BJ (cell line): ENCODE measurements around the gene SWT1. TPM values are rescaled to one million over a fixed set of nuclear protein-coding genes. Genes with fewer than 3 reads are reported as not detected.
A peak's percentile ranks its signal among the peaks of the same experiment; 100 is the strongest.
"Not testable (repeated sequence)": the region's sequence is repeated elsewhere in the genome, so short reads cannot be mapped to it uniquely, and the experiment has no call there.

Source experiments
- CTCF ChIA-PET: fragments of 350-600 bp; formaldehyde crosslinking; extraction: SDS; loops from one replicate; lab custom pipeline; 2021; ENCODE audit warnings: antibody characterized with exemption, inconsistent platforms; lab: Yijun Ruan, JAX
- POLR2A ChIA-PET: fragments of 300-600 bp; sonication (Branson Sonifier 250); formaldehyde crosslinking; extraction: SDS; loops from one replicate; lab custom pipeline; 2021; ENCODE audit warnings: antibody characterized with exemption; lab: Charles Lee
- DNase-seq: peaks from one replicate; pipeline ENCODE4 v3.0.0-alpha.2; 2011; ENCODE audit warnings: low read depth
- H3K27me3 ChIP-seq: 2 replicates; pipeline ENCODE4 v1.6.0; 2011; ENCODE audit warnings: low read length; ENCODE audit not compliant: control insufficient read depth, insufficient read depth
- H3K36me3 ChIP-seq: 2 replicates; pipeline ENCODE4 v1.5.1; 2011; ENCODE audit warnings: low read length; ENCODE audit not compliant: control insufficient read depth, insufficient read depth
- H3K4me3 ChIP-seq: 2 replicates; pipeline ENCODE4 v1.5.1; 2011; ENCODE audit warnings: low read depth, mild to moderate bottlenecking, control low read depth, low read length
- polyA plus RNA-seq: library from polyadenylated mRNA; depleted of rRNA; stranded (reverse); fragments of >200 nt; gene quantifications from 2 replicates; pipeline ENCODE4 v1.2.3, GENCODE V29; 2011
- TF ChIP-seq, protein P1 (sequence below): IDR thresholded peaks from 2 replicates; pipeline ENCODE4 v1.5.1; 2011; ENCODE audit warnings: low read depth, mild to moderate bottlenecking, control low read depth, inconsistent platforms, low read length, moderate library complexity; ENCODE audit not compliant: insufficient read depth

Gene SWT1
- polyA plus RNA-seq, 1 experiment: 0.78 TPM

DNA sequence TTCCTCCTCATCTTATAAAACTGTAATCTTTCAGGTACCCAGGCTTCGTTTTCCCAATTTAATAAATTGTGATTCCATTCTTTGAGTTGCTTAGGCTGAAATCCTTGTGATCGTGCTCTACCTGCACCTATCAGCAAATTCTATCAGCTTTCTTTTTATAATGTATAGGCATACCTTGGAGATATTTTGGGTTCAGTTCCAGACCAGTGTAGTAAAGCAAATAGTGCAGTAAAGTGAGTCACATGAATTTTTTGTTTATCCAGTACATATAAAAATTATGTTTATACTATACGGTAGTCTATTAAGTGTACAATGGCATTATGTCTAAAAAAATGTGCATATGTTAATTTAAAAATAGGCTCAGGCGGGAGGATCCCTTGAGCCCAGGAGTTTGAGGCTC, 5.5 kb downstream of the SWT1 start:
- TF ChIP-seq, protein P1, sequence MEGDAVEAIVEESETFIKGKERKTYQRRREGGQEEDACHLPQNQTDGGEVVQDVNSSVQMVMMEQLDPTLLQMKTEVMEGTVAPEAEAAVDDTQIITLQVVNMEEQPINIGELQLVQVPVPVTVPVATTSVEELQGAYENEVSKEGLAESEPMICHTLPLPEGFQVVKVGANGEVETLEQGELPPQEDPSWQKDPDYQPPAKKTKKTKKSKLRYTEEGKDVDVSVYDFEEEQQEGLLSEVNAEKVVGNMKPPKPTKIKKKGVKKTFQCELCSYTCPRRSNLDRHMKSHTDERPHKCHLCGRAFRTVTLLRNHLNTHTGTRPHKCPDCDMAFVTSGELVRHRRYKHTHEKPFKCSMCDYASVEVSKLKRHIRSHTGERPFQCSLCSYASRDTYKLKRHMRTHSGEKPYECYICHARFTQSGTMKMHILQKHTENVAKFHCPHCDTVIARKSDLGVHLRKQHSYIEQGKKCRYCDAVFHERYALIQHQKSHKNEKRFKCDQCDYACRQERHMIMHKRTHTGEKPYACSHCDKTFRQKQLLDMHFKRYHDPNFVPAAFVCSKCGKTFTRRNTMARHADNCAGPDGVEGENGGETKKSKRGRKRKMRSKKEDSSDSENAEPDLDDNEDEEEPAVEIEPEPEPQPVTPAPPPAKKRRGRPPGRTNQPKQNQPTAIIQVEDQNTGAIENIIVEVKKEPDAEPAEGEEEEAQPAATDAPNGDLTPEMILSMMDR: no peak
- ChIA-PET CTCF (interaction anchor here (1.2 kb wide), 1 partner anchor 357 kb away, joined by 3 read pairs; no protein-coding TSS in a partner anchor), POLR2A (no interaction called here)
- H3K36me3 ChIP-seq: no peaks in the 10 kb centered on the region
- H3K4me3 ChIP-seq: no peak overlapping the region
- no peak for DNase-seq
- no peaks in the 10 kb centered on the region for H3K27me3 ChIP-seq

DNA sequence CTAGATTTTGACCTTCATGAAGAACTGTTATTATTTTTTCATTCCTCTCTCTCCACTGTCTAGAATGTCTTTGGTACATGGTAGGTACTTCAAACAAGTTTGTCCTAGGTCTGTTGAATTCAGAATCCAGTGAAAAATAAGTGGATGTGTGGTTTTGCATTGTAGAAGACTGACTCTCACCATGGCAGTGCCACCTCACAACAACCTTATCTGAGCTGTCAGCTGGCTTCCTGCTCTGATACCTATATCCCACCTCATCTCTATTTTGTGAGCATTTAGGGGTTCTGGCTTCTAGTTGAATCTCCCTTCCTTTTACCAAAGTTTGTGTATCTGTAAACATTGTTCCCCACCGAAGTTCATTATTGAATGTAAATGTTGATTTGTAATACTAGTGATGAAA, 9.1 kb downstream of the SWT1 start:
- DNase-seq: no peak
- ChIA-PET CTCF (interaction anchor here (4.9 kb wide), 1 partner anchor 9 kb away, joined by 40 read pairs; the partner anchor contains the start of genes SWT1 and TRMT1L), POLR2A (no interaction called here)
- Histone ChIP-seq H3K36me3 (no peaks in the 10 kb centered on the region), H3K27me3 (no peaks in the 10 kb centered on the region), H3K4me3 (no peak overlapping the region)
- TF ChIP-seq, protein P1: no peak

DNA sequence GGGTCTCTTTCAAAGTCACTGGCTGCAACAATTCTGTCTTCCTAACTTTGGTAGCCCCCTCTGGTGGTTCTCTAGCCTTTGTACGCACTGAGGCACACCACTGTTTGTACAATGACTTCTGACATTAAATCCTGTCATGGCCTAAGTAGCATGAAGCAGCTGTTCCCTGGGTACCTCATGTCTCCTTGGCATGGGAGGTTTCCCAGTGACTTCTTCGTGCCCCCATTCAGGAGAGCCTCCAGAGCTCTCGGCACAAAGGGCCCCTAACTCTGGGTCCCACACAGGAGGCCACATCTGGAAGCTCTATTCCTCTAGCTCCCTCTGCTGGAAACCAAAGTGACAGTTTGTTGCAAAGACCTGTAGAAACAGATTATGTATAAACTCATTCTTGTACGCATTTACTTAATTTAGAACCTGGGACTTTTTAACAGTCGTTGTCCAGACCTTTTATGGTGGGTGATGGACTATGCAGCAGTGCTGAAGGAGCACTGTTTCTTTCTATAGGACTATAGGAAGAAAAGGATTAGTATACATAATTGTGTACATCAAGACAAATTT, 13.4 kb downstream of the SWT1 start:
- POLR2A ChIA-PET: no interaction called here
- no peak for DNase-seq
- Histone ChIP-seq H3K36me3 (no peaks in the 10 kb centered on the region), H3K27me3 (no peaks in the 10 kb centered on the region), H3K4me3 (no peak overlapping the region)
- TF ChIP-seq, protein P1: peak; percentile 81
- CTCF ChIA-PET: interaction anchor here (0.6 to 4.9 kb wide), 35 partner anchors 9 to 524 kb away, joined by 3 to 68 read pairs (median 5); partner anchors contain the start of genes NIBAN1, RNF2, SWT1 and TRMT1L

DNA sequence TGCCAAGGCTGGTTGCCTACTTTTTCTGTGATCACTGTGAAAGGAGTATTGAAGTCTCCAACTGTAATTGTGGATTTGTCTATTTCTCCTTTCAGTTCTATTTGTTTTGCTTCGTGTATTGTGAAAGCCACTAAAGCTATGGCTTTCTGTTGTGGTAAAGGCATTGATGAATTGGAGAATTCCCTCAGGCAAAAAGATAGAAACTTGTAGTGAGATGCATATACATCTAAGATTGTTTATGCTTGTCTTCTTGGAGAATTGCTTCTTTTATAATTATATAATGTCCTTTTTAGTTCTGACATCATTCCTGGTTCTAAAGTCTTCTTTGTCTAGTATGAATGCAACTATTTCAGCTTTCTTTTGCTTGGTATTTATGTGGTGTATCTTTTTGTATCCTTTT, 36.8 kb downstream of the SWT1 start:
- CTCF ChIA-PET: no interaction called here
- Histone ChIP-seq H3K27me3 (no peaks in the 10 kb centered on the region), H3K36me3 (no peaks in the 10 kb centered on the region), H3K4me3 (no peak overlapping the region)
- TF ChIP-seq, protein P1: no peak
- no peak for DNase-seq
- POLR2A ChIA-PET: no interaction called here

DNA sequence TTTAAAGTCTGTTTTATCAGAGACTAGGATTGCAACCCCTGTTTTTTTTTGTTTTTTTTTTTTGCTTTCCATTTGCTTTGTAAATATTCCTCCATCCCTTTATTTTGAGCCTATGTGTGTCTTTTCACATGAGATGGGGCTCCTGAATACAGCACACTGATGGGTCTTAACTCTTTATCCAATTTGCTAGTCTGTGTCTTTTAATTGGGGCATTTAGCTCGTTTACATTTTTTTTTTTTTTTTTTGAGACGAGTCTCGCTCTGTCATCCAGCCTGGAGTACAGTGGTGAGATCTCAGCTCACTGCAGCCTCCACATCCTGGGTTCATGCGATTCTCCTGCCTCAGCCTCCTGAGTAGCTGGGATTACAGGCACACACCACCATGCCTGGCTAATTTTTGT, 41.7 kb downstream of the SWT1 start:
- DNase-seq, H3K36me3 ChIP-seq, H3K27me3 ChIP-seq, H3K4me3 ChIP-seq, CTCF ChIA-PET, POLR2A ChIA-PET: not testable (repeated sequence)

DNA sequence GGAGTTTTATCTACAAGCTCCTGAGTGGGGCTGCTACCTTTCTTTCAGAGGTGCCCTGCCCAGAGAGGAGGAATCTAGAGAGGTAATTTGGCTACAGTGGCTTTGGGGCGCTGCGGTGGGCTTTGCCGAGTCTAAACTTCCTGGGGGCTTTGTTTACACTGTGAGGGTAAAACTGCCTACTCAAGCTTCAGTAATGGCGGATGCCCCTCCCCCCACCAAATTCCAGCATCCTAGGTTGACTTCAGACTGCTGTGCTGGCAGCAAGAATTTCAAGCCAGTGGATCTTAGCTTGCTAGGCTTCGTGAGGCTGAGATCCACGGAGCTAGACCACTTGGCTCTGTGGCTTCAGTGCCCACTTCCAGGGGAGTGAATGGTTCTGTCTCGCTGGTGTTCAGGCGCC, 43.9 kb downstream of the SWT1 start:
- ChIA-PET POLR2A (no interaction called here), CTCF (interaction anchor here (0.7 to 1.4 kb wide), 2 partner anchors 38 to 393 kb away, joined by 3 read pairs; no protein-coding TSS in a partner anchor)
- H3K4me3 ChIP-seq: no peak overlapping the region
- no peaks in the 10 kb centered on the region for H3K27me3 ChIP-seq
- TF ChIP-seq, protein P1: no peak
- H3K36me3 ChIP-seq: no peaks in the 10 kb centered on the region
- DNase-seq: no peak
